GM12801 (cell line): ENCODE data around the gene ST8SIA4.

ENCODE experiments used
- TF ChIP-seq, protein P1 (sequence below): IDR thresholded peaks from one replicate; pipeline ENCODE4 v1.5.1; 2011; ENCODE audit warnings: control low read depth; ENCODE audit not compliant: insufficient read length; ENCODE audit errors: extremely low read depth

Gene ST8SIA4

DNA sequence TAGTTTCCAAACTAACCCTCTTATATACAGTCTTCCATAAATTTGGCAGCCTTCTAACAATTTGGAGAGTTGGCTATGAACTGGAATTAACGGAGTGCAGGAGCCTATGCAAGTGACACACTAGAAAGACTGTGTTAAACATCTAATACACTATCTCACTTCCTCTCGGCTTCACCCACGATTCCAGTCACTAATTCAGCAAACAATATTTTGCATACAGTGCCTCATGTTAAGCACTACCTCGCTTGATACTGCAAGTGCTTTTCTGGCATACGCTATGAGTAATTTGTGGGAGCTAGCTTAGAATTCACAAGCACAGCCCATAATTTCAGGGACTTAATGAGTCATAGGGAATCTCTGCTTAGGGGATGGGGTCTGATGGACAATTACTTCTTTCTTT, 102.5 kb downstream of the ST8SIA4 start:
- TF ChIP-seq, protein P1, sequence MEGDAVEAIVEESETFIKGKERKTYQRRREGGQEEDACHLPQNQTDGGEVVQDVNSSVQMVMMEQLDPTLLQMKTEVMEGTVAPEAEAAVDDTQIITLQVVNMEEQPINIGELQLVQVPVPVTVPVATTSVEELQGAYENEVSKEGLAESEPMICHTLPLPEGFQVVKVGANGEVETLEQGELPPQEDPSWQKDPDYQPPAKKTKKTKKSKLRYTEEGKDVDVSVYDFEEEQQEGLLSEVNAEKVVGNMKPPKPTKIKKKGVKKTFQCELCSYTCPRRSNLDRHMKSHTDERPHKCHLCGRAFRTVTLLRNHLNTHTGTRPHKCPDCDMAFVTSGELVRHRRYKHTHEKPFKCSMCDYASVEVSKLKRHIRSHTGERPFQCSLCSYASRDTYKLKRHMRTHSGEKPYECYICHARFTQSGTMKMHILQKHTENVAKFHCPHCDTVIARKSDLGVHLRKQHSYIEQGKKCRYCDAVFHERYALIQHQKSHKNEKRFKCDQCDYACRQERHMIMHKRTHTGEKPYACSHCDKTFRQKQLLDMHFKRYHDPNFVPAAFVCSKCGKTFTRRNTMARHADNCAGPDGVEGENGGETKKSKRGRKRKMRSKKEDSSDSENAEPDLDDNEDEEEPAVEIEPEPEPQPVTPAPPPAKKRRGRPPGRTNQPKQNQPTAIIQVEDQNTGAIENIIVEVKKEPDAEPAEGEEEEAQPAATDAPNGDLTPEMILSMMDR, result no peak

DNA sequence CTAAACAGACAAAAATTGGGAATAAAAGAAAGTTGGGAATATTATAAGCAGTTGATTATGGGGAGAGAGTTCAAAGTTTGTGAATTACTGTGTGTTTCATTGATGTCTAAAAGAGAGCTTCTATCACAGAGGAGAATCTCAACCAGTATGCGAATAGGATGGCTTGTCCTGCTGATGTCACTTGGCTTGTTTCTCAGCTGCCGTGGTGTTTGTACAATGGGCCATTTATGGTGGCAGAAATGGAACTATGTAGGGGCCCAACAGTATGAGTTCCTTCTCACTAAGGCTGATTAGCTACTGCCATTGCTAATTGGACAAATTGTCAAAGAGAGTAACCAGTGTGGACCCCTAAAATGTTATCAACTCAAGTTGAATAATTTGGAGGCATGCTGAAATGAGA, 103.9 kb downstream of the ST8SIA4 start:
- TF ChIP-seq, protein P1, result no peak

DNA sequence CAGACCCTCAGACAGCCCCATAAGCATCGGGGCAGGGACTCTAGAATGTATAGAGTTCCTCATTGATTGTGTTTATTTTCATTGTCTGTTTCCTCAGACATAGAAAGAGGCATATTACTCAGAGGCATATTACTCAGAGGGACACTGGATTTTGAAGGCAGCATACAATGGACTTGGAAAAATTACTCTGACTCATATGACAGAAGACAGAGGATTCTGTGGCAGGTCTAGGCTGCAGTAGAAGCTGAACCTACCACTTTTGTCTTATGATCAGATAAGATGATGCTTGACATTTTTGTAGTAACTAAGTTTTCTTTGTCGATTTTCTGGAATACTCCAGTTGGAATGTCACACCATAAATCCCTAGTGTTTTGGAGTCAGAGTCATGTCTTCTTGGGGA, 105.2 kb downstream of the ST8SIA4 start:
- TF ChIP-seq, protein P1, result no peak

DNA sequence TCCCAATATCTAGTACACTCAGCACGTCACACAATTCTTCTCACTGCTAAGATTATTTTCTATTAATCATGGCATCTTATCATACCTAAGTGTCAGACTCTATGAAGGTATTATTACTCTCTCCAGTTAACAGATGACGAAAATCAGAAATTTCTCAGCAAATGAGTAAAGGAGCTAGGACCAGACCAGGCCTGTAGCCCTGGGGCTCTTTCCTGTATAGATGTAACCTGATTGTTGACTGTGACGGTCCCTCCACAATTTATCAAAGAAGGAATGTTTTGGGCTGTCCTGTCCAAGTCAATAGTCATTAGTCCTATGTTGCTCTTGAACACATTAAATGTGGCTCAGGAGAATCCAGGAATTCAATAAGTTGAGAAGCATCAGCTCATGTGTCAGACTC, 106.2 kb downstream of the ST8SIA4 start:
- TF ChIP-seq, protein P1, result no peak

DNA sequence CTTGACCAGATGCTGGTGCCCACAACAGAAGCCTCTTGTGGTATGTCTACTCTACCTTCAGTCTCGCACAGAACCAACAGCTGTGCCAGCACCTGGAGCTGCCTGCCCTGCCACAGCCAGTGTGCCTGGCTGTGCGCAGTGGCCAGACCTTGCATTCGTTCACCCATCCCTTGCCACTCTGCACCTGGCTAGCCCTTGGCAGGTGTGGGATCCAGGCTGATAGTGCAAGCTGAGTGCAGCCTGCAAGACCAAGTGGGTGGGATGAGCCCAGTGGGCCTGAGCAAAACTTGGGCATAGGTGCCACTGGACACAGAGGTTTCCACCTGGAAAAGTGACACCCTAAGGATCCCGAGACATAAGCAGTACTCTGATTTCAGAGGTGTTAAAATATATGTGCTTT, 108.2 kb downstream of the ST8SIA4 start:
- TF ChIP-seq, protein P1, result no peak

DNA sequence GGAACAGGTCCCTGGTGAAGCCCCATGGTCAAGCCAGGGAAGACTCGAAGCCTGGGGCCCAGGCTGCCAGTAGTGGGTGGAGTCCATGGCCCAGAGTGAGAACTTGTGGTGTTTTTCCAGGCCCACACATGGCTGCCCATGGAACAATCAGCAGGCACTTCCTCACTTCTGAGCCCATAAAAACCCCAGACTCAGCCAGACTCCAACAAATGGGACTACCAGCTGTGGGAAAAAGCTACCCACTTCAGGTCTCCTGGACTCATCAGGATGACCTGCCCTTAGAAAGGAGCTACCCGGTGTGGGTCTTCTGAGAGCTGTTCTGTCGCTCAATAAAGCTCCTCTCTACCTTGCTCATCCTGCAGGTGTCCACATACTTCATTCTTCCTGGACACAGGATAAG, 108.9 kb downstream of the ST8SIA4 start:
- TF ChIP-seq, protein P1, result no peak

DNA sequence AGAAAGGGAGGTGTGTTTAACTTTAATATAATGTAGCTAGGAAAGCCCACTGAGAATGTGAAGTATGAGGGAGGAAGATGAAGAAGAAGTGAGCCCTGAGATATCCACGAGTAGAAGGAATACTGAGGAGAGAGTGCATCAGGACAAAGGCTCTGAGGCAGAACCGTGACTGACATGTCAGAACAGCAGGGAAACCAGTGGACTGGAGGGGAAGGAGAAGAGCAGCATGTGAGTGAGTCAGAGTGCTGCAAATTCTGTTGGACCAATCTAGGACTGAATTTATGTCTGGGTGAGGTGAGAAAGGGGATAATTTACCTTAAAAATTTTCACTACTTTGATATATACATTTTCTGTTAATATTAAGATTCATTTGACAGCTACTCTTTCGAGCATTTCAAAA, 110.3 kb downstream of the ST8SIA4 start:
- TF ChIP-seq, protein P1, result no peak

DNA sequence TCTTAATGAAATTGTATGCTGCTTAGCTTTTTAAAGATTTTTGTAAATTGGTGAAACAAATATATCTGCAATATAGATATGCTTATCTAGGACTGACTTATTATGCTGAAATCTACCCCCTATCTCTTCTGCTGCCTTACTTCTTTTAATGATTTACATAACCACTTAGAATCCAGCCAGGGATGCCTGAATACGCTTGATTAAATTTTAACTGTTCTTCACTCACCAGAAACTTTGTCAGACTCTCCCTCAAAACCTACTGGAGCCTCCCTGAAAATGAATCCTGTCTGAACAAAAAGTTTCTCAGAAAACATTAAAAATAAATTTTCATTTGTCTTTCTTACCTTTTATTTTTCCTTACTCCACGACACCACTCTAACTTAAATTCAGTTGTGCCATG, 111.7 kb downstream of the ST8SIA4 start:
- TF ChIP-seq, protein P1, result no peak
